IPS-NIHi7 (cell line): ENCODE data around the gene MB21D2.
"Not testable (repeated sequence)": the region's sequence is repeated elsewhere in the genome, so short reads cannot be mapped to it uniquely, and the experiment has no call there.

Experiments used
- DNase-seq: peaks from one replicate; pipeline ENCODE4 v3.0.0; 2012; ENCODE audit warnings: mixed read lengths; ENCODE audit errors: extremely low spot score

The MB21D2 gene

GRCh38 chr3:192802957-192803899 lies 114.4 kb downstream of the MB21D2 start:
- peak; percentile 38 for DNase-seq

- DNase-seq, result no peak
These were observed 115.7 kb downstream of the MB21D2 start for GRCh38 chr3:192801985-192802384.

- no peak for DNase-seq
These were observed 117.9 kb downstream of the MB21D2 start for GRCh38 chr3:192799721-192800120.

GRCh38 chr3:192795021-192795420 lies 122.6 kb downstream of the MB21D2 start:
- DNase-seq, result no peak

GRCh38 chr3:192794216-192794615 lies 123.4 kb downstream of the MB21D2 start:
- no peak for DNase-seq

GRCh38 chr3:192788816-192789515 lies 128.7 kb downstream of the MB21D2 start:
- not testable (repeated sequence) for DNase-seq

- DNase-seq, result no peak
These were observed 139.1 kb downstream of the MB21D2 start for GRCh38 chr3:192778508-192778907.

- not testable (repeated sequence) for DNase-seq
These were observed 143.3 kb downstream of the MB21D2 start for GRCh38 chr3:192774341-192774740.

GRCh38 chr3:192772240-192772894 lies 145.3 kb downstream of the MB21D2 start:
- DNase-seq, result peak; percentile 73

GRCh38 chr3:192758654-192759053 lies 159.0 kb downstream of the MB21D2 start:
- DNase-seq, result no peak

GRCh38 chr3:192751148-192751547 lies 166.5 kb downstream of the MB21D2 start:
- no peak for DNase-seq

- DNase-seq, result no peak
These were observed 167.5 kb downstream of the MB21D2 start for GRCh38 chr3:192750201-192750600.

GRCh38 chr3:192747746-192748145 lies 169.9 kb downstream of the MB21D2 start:
- no peak for DNase-seq

- DNase-seq, result peak; percentile 28
These were observed 170.5 kb downstream of the MB21D2 start for GRCh38 chr3:192747145-192747544.
